GM08714 (cell line): ENCODE results near the gene OR51G1.
"Not testable (repeated sequence)": the region's sequence is repeated elsewhere in the genome, so short reads cannot be mapped to it uniquely, and the experiment has no call there.

Source experiments
- H3K4me3 ChIP-seq: fragments of 200-500 bp; sonication (Bioruptor generic); 2 replicates; pipeline ENCODE4 v1.5.1; 2014; ENCODE audit warnings: mild to moderate bottlenecking, low read length, inconsistent platforms
- ZNF274 ChIP-seq: IDR thresholded peaks from 2 replicates; pipeline ENCODE4 v1.6.1; 2012; ENCODE audit warnings: mild to moderate bottlenecking, low read depth, low read length

OR51G1 gene, protein sequence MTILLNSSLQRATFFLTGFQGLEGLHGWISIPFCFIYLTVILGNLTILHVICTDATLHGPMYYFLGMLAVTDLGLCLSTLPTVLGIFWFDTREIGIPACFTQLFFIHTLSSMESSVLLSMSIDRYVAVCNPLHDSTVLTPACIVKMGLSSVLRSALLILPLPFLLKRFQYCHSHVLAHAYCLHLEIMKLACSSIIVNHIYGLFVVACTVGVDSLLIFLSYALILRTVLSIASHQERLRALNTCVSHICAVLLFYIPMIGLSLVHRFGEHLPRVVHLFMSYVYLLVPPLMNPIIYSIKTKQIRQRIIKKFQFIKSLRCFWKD

DNA sequence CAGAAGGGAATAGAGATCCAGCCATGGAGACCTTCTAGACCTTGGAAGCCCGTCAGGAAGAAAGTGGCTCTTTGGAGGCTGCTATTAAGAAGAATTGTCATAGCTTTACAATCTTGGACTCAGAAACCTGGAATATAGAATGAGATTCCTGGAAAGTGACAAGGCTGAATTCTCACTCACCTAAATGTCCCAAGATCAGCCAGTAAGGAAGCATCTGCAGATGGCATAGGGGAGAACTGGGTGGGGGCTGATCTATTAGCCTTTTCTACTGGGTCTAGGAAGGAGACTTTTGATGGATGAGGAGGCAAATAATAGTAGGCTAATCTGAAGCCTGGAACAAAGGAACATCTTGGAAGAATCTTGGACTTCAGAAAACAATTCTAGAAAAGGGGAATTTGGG is at the start of gene OR51G1:
Gene OR51G1, minus strand, starts transcription at position 101 of the 400 bp plus-strand sequence. Its CDS starts 0 bp downstream, at position 101.
- H3K4me3 ChIP-seq: no peak within 1 kb of the TSS
- TF ChIP-seq ZNF274: no peak

DNA sequence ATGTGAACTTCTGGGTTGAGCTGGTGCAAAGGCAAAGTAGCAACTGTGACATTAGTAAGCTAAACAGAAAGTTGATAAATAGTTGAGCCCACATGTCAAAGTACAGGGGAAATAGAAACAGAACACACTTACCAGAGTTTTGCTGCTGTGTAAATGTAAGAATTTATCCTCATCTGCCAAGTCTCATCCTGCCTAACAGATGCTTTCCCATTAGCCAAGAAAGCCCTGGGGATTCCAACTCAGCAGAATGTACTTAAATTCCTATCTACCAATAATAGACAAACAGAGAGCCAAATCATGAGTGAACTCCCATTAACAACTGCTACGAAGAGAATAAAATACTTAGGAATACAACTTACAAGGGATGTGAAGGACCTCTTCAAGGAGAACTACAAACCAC is 38.7 kb upstream of the OR51G1 start:
- no peak overlapping the region for H3K4me3 ChIP-seq
- no peak for TF ChIP-seq ZNF274

DNA sequence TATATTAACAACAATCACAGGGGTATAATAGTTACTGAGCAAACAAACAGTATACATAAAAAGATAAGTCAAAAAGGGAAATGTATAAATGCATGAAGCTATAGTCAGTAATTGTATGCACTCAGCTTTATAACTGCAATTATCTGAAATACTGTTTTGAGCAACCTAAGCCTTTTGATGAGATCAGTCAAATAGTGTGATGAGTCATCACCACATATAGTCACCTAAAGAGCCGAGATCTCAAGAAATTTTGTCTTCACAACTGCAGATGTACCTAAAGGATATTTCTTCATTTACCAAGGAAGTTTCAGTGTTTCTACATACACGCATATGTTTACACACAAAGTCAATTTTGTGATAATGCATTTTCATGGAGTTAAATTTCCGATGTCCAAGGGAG is 36.7 kb upstream of the OR51G1 start:
- no peak for TF ChIP-seq ZNF274

DNA sequence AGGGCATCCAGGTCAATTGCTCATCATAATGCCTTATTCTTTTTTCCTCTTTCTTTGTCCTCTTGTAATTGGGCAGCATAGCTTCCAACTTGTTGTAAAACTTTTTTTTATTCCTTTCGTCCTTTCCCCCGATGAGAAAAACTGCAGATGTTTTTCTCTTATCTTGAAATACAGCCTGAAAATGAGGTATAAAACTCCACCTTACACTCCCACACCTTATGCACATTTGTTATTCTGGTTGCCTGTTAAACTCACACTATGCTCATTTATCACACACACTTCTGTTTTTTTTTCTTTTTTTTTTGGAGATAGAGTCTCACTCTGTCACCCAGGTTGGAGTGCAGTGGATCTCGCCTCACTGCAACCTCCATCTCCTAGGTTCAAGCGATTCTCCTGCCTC is 33.3 kb upstream of the OR51G1 start:
- no peak for TF ChIP-seq ZNF274
- no peak overlapping the region for H3K4me3 ChIP-seq

More for the DNA sequence above, 36.7 kb upstream of the OR51G1 start:
- H3K4me3 ChIP-seq: no peak overlapping the region

DNA sequence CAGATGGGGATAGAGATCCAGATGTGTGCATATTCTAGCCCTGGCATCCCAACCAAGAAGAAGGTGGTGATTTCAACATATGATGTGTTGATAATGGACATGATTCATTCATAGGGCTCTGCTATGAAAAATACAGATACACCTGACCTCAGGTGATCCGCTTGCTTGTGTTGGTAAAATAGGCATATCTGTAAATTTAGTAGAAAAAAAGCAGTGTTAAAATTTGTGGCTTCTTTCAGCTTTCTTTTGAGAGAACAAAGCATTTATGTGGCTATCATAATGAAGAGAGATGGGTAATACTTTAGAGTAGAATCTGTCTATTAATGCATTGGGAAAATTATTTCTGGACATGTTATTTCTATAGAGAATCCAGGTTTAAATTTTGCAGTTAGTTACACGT is 31.5 kb upstream of the OR51G1 start, which contains the start of gene OR51A2:
Gene OR51A2, minus strand, starts transcription at position 101 of the 400 bp plus-strand sequence. Its CDS starts 0 bp downstream, at position 101.
- H3K4me3 ChIP-seq: not testable (repeated sequence)

DNA sequence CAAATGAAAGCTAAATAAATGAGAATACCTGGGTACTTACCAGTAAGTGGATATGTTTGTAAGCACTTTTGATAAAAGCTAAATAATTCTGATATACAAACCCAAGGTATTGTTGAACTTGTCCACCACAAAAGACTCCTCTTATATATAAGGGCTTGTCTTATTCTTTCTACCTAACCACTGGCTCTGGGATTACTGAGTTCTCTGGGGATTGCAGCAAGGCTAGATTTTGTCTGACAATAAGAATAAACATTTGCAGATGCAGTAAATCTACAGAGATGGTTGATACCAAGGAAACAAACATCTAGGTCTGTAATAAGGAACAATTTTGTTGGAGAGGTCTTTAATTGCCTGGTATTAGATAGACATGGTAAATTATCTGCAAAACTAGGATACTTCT is 23.4 kb upstream of the OR51G1 start, which contains the start of gene OR51A4:
Gene OR51A4, minus strand, starts transcription at position 101 of the 400 bp plus-strand sequence. CDS start 505 bp downstream, outside the sequence.
- H3K4me3 ChIP-seq: no peak within 1 kb of the TSS
- no peak for TF ChIP-seq ZNF274

DNA sequence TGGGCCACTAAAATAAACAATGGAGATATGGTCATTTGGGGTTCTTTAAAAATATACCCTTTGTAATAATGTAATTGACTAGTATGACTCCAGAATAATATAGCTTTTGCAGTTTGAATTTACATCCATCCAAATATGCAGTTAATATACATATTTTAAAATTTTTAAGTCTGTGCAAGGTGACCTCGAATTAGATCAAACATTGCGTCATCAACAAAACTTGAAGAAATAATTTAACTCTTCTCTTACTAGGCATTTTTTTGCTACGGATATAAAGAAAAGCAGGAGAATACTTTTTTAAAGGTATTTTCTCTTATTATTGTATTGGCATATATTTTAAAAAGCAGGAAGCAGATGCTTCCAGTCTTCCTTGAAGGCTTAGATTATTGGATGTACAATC is 12.6 kb upstream of the OR51G1 start:
- no peak for TF ChIP-seq ZNF274
- H3K4me3 ChIP-seq: no peak overlapping the region

DNA sequence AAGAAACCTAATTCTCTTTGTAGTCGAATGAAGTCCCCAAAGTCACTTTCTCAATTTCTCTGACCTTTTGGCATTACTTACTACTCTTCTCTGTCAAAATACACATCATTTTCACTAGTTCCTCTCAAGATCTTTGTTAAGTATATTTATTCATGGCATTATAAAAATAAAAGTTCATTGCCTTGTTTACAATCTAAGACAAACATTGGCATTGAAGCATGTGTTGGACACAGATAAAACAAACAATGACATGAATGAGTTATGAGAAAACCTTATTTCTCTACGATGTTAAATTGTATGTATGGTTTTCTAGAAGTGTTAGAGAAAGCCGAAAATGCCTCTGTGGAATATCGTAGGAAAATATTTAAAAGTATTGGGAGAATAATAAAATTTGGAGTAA is 8.6 kb upstream of the OR51G1 start:
- no peak for TF ChIP-seq ZNF274

DNA sequence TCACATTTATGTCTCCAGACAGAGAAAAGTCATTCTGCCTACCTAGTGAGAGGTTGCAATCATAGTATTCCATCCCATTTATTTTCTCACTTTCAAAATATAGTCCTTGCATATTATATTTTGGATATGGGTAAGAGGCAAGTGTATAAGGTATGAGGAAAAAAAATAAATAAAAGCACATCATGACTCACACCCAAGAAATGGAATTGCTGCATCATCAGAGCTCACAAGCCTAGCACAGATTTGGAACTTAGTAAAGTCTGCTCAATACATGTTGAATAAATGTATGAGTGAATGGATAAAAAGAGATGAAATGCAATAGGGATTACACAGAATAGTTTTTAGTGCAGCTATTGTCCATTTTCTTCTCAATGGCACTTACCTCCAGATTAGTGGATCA is 2.5 kb upstream of the OR51G1 start:
- no peak for TF ChIP-seq ZNF274
- H3K4me3 ChIP-seq: no peak overlapping the region

More for the DNA sequence above, 8.6 kb upstream of the OR51G1 start:
- no peak overlapping the region for H3K4me3 ChIP-seq

DNA sequence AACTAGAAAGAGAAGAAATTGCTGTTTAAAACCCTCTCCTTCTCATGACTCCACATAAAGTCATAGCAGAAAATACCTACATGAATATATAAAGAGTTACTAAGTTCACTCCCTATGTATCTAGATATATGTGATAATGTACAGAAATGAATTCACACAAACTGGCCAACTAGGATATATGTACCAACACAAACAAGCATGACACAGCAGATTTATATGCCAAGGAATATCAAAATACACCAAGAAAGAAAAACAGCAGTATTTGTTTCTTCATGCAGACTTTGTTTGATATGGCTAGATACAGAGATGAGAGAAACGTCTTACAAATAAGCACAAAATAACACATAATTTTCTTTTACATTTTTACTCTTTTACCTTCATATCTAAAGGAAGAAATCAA is 1.8 kb downstream of the OR51G1 start:
- H3K4me3 ChIP-seq: no peak overlapping the region
- no peak for TF ChIP-seq ZNF274

DNA sequence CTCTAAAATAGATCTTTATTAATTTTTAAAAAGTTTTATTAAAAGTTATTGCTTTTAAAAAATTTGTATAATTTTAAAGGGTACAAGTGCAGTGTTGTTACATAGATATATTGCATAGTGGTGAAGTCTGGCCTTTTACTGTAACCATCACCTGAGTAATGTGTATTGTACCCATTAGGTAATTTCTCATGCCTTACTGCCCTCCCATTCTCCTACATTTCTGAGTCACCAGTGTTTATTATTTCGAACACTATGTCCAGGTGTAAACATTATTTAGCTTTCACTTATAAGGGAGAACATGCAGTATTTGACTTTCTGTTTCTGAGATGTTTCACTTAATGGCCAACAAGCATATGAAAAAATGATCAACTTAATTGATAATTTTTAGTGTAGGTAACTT is 2.3 kb downstream of the OR51G1 start:
- no peak for TF ChIP-seq ZNF274
- no peak overlapping the region for H3K4me3 ChIP-seq

DNA sequence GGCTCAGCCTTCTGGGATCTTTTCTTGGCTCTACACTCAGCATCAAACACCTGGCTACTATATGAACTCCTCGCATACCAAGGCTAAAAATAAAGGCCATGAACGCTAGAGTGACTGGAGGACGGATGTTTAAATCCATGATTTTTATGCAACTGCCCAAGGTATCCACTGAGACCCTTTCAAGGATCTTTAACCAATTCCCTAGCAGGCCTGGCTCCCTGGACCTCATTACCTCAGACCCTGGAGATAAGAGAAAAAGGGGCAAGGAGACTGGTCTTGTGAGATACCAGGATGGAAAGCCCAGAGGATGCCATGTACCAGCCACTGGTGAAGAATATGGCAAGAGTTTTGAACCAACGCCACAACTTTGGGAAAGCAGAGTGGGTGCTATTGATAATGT is 4.9 kb downstream of the OR51G1 start, which contains the start of gene OR51G2:
Gene OR51G2, minus strand, starts transcription at position 101 of the 400 bp plus-strand sequence. CDS start 3,687 bp downstream, outside the sequence.
- no peak for TF ChIP-seq ZNF274
- H3K4me3 ChIP-seq: no peak within 1 kb of the TSS

DNA sequence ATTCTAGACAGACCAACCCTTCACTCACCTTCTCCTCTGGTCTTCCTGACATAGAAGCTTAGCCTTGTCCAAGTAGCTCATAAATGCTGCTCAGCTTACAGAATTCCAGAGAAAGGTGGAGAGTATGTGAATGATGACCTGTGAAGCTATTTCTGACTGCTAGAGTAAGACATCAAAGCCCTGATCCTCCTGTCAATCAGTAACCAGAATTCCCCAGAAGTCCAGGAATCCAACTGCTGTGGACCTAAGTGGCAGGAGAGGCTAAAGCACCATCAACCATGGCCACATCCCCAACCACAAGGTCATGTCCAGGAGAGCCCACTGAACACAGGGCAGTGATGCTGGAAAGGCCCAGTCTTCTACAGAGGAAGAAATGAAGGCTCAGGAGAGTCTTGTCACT is 7.6 kb downstream of the OR51G1 start:
- no peak for TF ChIP-seq ZNF274
- H3K4me3 ChIP-seq: no peak overlapping the region

DNA sequence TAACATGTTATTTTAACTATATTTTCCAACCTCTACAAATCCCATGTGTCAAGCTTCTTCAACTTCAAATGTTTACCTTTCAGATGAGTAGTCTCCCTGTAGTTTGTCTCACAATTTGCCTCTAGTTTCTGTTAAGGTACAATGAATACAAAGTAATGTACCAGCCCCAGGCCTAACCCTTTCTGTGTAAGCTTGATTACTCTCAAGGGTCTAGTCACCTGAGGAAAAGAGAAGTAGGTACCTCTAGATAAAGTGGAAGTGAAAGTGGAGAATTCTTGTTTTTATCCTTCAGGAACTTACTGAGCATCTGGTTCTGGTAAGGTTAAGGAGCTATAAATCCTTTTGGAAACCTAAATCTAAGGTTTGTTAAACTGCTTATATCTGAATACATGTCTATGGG is 20.7 kb downstream of the OR51G1 start, which contains the start of gene OR51A7:
Gene OR51A7, plus strand, starts transcription at position 300 of the 400 bp plus-strand sequence. CDS start 3,587 bp downstream, outside the sequence.
- no peak for TF ChIP-seq ZNF274
- H3K4me3 ChIP-seq: no peak within 1 kb of the TSS

DNA sequence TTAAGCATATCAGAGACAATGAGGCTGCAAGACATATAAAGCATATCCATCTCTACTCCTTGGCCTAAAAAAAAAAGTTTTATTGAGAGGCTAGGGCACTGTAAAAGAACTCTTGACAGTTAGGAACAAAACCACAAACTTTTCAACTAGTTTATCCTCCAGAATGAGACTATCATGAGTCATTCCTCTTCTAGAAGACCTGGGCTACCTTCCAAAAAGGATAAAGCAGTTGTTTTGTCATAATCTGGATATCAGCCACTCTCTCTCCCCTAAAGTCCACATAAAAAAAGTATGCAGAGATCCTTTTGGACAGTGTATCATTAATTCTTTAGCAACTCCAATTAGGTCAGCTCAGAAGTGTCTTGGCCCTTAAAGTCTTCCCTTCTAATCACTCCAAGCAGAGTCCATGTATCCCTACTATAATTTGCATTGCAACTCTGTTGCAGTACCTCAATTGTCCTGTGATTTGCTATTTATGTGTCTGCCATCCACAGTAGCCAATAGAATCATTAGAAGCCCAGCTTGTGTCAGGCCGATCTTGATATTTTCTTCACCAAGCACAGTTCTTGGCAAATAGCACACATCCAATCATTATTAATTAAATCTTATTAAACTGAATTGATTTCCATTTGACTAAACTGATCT is 32.0 kb downstream of the OR51G1 start:
- no peak for TF ChIP-seq ZNF274
- no peak overlapping the region for H3K4me3 ChIP-seq
